Right kidney (tissue), 1 donor: ENCODE data around the gene NDUFS5.
"Not testable (repeated sequence)": the region's sequence is repeated elsewhere in the genome, so short reads cannot be mapped to it uniquely, and the experiment has no call there.

Experiments
- DNase-seq: peaks from one replicate; pipeline ENCODE4 v3.0.0-alpha.2; 2016

Gene NDUFS5

DNA sequence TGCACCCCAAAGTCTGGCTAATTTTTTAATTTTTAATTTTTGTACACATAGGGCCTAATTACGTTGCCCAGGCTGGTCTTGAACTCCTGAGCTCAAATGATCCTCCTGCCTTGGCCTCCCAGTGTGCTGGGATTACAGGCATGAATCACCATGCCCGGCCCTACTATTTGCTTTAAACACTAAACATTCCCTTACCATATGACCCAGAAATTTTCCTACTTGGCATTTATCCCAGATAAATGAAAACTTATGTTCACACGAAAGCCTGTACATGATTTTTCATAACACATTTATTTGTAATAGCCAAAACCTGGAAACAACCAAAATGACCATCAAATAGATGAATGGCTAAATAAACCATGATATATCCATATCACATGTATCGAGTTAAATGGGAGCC, 35.8 kb downstream of the NDUFS5 start:
- no peak for DNase-seq

DNA sequence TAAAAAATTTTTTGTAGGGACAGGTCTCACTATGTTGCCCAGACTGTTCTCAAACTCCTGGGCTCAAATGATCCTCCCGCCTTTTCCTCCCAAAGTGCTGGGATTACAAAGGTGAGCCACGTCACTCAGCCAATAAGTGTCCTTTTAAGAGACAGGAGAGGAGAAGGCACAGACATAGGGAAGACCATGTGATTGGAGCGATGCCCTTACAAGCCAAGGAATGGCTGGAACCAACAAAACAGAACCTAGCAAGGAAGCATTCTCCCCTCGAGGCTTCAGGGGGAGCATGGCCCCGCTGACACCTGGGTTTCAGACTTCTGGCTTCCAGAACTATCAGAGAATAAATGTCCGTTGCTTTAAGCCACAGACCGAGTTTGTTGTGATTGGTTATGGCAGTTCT, 37.0 kb downstream of the NDUFS5 start:
- no peak for DNase-seq

DNA sequence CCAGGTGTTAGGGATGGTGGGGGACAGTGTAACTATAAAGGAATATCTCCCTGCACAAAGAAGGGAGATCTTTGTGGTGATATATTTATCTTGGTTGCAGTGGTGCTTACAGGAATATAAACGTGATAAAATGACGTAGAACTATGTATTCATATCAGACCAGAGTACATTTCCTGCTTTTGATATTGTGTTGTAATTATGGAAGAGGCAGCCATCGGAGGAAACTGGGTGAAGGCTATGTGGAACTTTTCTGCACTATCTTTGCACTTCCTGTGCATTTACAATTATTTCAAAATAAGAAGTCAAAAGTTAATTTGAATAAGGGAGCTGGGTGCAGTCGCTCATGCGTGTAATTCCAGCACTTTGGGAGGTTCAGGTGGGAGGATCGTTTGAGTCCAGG, 37.6 kb downstream of the NDUFS5 start:
- no peak for DNase-seq

DNA sequence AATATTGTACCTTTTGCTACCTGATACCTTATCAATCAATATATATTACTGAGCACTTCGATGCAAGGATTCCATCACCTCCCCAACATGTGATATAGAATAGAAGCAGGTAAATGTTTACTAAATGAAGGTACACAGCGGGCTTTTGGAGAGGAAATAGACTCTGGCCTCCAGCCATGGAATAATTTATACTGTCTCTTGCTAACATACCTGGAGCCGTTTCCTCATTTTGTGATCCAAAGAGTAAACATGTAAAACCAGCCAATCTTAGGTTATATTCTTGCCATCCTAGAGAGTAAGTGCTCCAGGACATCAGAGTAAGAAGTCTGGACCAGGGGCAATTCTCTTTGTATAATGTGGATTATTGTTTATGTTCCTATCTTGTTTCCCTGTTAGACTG, 39.4 kb downstream of the NDUFS5 start:
- no peak for DNase-seq

DNA sequence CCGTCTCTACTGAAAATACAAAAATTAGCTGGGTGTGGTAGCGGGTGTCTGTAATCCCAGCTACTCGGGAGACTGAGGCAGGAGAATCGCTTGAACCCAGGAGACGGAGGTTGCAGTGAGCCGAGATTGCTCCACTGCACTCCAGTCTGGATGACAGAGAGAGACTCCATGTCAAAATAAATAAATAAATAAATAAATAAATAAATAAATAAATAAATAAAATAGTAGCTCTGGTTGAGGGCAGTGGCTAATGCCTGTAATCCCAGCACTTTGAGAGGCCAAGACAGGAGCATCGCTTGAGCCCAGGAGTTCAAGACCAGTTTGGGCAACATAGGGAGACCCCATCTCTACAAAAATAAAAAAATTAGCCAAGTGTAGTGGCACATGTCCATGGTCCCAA, 42.1 kb downstream of the NDUFS5 start:
- not testable (repeated sequence) for DNase-seq

DNA sequence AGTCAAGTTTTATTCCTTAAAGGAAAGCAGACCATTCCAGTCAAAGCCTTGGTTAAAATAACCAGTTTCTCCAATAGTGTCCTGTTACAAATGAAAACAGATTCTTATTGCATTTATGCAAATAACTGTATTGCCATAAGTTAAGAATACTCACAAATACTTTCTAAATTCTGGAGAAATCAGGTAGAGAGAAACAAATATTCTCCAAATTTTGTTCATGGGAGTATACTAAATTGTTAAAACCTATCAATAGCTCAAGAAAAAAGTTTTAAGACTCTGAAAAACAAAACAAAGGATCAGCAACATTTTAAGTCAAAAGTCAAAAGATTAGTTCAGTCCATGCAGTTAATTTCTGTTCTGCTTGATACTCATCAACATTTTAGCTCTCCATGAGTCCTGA, 45.4 kb downstream of the NDUFS5 start:
- DNase-seq = not testable (repeated sequence)

DNA sequence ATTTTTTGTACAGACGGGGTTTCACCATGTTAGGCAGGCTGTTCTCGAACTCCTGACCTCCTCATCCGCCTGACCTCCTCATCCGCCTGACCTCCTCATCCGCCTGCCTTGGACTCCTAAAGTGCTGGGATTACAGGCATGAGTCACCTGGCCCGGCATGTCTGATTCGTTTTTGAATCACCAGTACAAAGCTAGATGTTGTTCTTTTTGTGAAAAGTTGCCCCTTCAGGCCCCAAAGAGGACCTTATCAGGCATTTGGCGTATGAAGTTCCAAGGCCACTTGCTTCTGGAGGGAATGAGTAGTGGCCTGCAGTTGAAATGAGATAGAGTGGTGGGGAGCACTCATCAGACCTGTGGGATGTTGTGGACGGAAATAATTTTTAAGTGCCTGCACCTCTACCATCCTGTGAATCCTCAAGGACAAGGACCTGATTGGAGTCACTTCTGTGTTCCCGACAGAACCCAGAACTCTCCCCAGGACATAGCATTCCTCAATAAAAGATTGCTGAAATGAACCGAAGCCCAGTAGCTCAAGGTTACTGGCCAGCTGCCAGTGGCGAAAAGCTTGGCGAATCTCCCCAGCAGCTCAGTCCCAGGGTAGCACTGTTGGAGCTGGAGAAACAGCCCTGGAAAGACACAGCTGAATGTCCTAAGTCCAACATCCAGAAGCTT, 50.1 kb downstream of the NDUFS5 start:
- no peak for DNase-seq

DNA sequence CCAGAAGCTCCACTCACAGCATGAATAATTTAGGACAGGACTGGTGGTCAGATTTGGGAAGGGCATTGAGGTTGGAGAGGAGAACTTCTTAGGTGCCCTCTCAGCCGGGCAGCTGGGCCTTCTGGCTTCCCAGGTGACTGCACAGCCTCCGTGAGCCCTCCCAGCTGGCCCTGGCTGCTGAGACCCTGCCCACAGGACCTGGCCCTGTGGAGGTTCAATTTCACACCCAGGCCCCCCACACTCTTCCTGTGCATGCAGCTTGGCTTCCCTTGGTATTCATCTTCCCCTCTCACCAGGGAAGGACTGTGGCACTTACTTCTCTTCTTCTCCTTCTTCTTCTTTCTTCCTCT, 50.6 kb downstream of the NDUFS5 start:
- DNase-seq = no peak

DNA sequence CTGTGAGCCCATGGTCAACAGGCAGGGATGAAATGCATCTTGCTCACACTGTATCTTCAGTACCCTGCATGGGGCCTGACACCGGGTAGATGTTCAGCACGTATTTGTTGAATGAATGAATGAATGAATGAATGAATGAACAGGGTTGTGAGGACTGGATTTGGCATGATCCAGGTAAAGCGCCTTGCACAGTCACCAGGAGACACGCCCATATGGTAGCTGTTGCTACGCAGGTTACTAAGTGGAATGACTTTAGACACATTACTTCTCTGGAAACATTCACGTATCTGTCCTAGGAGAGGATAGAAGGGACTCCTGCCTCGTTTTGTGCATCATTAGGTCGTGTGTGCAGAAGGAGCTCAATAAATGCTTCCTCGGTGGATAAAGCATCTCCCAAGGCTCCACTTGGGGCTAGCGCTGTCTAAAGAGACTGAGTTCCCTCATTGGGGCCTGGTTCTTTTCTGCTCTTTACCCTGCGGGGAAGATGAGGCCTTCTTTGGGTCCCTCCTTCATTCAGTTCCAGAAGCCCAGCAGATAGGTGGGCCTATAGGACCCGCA, 54.2 kb downstream of the NDUFS5 start:
- no peak for DNase-seq

DNA sequence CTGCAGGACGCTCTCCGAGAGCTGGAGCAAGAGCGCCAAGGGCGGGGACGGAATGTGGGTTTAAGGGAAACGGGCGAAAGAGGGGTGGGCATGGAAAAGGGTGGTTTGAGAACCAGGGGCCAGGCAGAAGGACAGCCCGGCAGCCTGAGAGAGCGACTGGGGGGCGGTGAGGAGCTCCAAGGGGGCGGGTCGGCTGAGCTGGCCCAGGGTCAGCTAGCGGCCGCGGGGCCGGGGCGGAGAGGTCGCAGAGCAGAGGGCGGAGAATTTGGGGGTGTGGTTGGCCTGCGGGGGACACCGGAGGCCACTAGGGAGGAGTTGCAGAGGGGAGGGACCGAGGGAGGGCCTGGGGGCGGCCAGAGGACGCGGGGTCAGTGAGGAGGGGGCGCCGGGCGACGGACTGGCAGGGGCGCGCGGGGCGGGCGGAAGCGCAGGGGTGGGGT, 54.7 kb downstream of the NDUFS5 start:
- DNase-seq = peak; percentile 41

DNA sequence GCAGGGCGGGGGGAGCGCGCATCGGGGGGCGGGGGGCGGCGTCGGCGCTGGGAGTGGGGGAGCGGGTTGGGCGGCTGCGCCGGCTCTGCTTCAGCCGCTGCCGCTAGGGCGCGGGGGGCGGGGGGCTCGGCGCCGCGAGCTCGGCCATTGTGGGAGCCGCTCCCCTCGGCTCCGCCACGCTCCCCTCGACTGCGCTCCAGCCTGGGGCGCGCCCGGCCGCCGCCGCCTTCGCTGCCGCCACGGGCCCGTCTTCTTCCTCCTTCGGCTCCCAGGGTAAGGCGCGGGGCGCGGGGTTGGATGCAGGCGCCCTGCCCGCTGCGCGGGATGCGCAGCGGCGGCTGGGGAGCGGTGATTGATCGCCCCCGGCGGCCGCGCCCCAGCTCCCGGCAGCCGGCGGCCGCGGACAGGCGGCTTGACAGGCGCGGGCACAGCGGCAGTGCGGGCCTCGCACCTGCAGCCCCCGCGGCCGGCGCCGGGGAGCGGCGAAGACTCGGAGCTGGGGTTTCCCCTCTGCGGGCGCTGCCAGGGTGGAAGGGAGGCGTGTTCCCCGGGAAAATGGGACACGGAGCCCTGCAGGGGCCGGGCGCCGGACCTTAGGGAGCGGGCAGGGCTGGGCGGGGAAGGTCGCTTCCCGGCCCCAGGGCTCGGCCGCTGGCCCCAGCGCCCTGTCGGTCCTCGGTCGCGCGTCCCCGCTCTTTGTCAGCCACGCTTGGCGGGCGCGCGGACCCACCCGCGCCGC, 55.3 kb downstream of the NDUFS5 start:
- DNase-seq = peak; percentile 74

DNA sequence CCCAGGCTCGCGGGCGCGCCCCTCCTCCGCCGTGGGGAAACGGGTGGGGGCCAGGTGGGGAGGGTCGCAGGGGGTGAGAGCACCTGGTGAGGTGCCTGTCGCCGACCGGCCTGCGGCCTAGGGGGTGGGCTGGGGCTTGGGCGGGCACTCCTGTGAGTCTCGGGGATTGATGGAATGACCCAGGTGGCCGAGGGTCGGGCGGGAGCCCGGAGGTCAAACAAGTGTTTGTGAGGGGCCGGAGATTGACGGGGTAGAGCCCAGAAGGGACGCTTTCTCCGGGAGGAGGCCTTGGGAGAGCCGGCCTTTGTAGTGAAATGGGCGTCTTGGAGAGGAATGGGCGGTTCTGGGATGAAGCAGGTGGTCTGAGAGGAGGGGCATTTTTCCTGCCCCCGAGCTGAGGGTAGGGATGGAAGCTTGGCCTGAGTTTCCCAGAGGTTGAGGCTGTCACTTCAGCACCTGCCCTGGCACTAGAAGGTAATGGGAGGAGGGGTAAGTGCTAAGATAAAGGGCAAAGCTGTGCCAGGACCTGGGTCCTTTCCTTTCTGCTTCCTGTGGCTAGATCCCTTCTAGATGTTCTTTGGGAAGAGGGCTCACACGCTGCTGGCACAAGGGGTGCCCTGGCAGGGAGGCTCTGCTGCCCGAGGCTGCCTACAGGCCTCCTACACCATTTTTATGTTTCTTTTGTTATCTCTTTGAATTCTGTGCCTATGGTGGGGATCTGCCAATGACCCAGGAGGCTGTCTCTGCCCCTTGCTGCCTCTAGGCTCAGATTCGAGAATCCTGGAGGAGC, 56.1 kb downstream of the NDUFS5 start:
- no peak for DNase-seq

DNA sequence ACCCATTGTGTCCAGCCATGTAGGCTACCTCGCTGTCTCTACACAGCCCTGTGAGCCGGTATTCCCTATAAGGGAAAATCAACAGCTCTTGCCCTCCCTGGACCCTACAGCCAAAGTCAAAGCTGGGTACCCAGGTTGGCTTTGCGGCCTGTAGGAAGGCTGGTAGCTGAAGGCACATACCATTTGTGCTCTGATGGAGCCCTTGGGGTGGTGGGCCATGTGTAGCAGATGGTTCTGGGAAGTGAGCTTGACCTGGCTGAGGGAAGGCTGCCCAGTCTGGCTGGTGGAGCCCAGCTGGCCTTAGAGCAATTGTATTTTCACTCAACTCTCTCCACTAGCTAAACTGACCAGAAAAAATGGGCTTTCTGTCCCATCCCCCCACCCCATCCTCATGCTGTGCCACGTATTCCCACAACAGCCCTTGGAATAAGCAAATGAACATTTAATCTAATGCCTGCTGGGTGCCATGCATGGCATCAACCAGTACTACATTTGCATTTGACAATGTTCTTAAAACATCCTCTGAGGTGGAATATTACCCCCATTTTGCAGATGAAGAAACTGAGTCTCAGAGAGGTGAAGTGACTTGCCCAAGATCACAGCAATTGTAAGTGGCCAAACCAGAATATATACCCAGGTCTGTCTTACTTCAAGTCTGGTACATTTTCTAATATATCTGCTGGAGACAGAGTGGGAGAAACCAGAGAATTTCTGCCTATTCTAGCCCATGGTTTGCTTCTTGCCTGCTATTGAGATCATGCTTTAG, 56.8 kb downstream of the NDUFS5 start:
- DNase-seq = no peak

DNA sequence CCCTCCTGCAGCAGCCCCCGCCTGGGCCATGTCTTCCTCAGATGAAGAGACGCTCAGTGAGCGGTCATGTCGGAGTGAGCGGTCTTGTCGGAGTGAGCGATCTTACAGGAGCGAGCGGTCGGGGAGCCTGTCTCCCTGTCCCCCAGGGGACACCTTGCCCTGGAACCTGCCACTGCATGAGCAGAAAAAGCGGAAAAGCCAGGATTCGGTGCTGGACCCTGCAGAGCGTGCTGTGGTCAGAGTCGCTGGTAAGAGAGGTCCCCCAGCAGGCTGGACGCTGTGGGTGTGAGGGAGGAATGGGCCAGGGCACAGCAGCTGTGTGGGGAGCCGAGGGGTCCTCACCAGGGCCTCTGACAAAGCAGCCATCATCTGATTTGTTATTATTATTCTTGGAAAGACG, 58.0 kb downstream of the NDUFS5 start:
- DNase-seq = no peak
